ENCODE measurements around the gene UCK2.

Gene UCK2

DNA sequence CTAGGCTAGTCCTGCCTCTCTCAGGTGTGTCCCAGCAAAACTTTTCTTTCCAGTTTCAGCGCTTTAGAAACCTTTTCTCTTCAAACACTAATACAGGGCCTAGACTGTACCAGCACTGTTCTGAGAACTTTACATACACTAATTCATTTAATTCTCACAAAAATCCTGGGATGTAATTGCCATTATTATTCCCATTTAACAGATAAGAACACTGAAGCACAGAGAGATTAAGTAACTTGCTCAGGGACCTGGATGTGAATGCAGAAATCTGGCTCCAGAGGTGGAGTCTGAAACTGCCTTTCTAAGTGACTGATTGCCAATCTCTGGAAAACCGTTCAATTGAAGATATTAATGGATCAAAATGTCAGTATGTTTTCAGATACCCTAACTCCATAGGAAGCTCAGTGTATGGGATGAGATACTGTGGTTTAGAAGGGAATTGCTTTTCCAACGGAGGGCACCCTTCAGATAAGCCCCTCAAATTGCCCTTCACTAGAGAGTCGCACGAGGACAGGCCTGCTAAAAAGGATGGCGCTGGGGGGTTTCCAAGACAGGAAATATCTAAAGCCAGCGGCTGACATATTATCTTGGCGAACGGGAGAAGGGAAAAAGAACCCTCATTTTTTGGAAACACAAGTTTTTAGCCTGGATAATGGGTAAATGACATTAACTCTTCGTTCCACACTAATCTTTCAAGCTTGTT is 698 bp upstream of the UCK2 start:
- TF ChIP-seq, protein P1, sequence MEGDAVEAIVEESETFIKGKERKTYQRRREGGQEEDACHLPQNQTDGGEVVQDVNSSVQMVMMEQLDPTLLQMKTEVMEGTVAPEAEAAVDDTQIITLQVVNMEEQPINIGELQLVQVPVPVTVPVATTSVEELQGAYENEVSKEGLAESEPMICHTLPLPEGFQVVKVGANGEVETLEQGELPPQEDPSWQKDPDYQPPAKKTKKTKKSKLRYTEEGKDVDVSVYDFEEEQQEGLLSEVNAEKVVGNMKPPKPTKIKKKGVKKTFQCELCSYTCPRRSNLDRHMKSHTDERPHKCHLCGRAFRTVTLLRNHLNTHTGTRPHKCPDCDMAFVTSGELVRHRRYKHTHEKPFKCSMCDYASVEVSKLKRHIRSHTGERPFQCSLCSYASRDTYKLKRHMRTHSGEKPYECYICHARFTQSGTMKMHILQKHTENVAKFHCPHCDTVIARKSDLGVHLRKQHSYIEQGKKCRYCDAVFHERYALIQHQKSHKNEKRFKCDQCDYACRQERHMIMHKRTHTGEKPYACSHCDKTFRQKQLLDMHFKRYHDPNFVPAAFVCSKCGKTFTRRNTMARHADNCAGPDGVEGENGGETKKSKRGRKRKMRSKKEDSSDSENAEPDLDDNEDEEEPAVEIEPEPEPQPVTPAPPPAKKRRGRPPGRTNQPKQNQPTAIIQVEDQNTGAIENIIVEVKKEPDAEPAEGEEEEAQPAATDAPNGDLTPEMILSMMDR (IDR thresholded peaks at IDR 0.05; ENCODE audit: control insufficient read depth, extremely low read depth, insufficient read depth): no peak
- no peak for DNase-seq (ENCODE audit: low read depth)
- peak overlapping the region; percentile 79 for H3K4me3 ChIP-seq (ENCODE audit: low read depth, low read length)

DNA sequence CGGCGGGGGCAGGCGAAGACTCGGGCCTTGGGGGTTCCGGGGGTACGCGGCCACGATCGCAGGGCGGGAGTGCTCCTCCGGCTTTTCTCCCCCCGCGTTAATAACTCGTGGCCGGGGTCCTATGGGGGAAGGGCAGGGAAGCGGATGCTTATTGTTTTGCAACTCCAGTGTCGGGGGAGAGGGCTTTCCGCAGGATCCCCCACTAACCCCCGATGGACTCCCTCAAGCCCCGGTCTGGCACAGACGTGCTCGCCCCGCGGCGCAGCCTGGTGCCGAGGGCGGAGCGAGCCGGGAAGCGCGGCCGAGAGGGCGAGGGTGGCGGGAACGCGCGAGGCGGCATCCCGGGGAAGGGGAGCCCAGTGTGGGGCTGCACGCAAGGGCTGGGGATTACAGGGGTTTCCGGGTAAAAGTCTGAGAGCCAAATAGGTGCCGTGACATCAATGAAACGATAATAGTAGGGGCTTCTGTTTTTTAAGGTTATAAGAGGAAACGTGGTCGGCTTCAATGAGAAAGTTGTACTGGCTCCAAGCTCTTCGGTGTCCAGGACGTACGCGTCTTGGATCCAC is 772 bp downstream of the UCK2 start:
- H3K4me3 ChIP-seq (ENCODE audit: low read depth, low read length): peak overlapping the region; percentile 79
- DNase-seq (ENCODE audit: low read depth): no peak
- TF ChIP-seq, protein P1 (IDR thresholded peaks at IDR 0.05; ENCODE audit: control insufficient read depth, extremely low read depth, insufficient read depth): no peak

DNA sequence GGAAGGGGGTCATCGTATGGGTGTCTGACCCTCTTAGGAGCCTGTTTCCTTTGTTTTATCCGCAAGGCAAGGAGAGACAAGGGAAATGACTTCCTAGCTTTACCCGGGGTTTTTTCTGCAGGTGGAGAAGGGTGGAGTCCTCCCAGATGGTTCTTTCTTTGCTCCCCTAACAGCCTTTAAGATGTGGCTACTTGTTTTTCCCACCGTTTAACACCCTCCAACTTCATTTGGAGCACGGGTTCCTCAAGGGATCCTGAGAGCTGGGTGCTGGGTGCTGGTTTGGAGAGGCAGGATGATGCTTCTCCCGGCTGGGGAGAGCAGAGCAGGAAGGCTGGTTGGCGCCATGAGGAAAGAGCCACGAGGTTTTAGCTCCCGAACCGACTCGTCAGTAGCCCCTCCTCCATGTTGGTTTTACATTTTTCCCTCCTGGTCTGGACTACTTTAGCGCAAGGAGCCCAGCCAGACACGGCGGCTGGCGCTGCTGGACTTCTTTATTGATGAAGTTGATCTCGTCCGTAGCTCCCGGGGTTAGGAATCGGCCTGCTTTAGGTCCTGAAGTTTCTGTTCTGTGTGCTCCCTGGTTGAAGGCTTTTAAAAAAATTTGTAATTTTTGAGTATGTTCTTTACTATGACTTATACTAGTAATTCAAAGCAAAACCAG is 1.4 kb downstream of the UCK2 start:
- TF ChIP-seq, protein P1 (IDR thresholded peaks at IDR 0.05; ENCODE audit: control insufficient read depth, extremely low read depth, insufficient read depth): no peak
- DNase-seq (ENCODE audit: low read depth): peak; percentile 84
- H3K4me3 ChIP-seq (ENCODE audit: low read depth, low read length): peak overlapping the region; percentile 79

DNA sequence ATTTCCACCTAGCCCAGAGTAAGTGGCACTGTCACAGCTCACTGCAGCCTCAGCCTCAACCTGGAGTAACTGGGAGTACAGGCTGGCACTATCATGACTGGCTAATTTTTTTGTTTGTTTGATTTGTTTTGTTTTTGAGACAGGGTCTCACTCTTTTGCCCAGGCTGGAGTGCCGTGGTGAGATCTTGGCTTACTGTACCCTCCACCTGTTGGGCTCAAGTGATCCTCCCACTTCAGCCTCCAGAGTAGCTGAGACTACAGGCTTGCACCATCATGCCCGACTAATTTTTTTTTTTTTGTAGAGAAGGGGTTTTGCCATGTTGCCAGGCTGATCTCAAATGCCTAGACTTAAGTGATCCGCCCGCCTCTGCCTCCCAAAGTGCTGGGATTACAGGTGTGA is 2.5 kb downstream of the UCK2 start:
- TF ChIP-seq, protein P1 (IDR thresholded peaks at IDR 0.05; ENCODE audit: control insufficient read depth, extremely low read depth, insufficient read depth): no peak
- H3K4me3 ChIP-seq (ENCODE audit: low read depth, low read length): peak overlapping the region; percentile 79

DNA sequence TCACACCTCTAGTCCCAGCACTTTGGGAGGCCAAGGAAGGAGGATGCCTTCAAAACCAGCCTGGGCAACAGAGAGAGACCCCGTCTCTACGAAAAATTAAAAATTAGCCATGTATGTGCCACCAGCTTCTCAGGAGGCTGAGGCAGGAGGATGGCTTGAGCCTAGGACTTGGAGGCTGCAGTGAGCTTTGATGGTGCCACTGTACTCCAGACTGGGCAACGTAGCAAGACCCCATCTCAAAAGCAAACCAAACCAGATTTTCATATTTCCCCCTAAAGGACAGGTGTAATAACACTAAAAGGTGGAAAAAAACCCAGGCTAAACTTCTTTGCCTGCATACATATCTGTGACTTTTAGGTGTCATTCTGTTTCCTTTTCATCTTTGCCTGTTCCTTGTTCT is 3.7 kb downstream of the UCK2 start:
- no peak for DNase-seq (ENCODE audit: low read depth)
- no peak overlapping the region for H3K4me3 ChIP-seq (ENCODE audit: low read depth, low read length)
- TF ChIP-seq, protein P1 (IDR thresholded peaks at IDR 0.05; ENCODE audit: control insufficient read depth, extremely low read depth, insufficient read depth): no peak

More for the DNA sequence above, 2.5 kb downstream of the UCK2 start:
- DNase-seq (ENCODE audit: low read depth): no peak

GRCh38 chr1:165832902-165833301 is 5.5 kb downstream of the UCK2 start:
- no peak for DNase-seq (ENCODE audit: low read depth)
- H3K4me3 ChIP-seq (ENCODE audit: low read depth, low read length): no peak overlapping the region
- TF ChIP-seq, protein P1 (IDR thresholded peaks at IDR 0.05; ENCODE audit: control insufficient read depth, extremely low read depth, insufficient read depth): no peak

Data from LNCaP clone FGC (cell line).